Psoas muscle (tissue), 8 donors: Measurements from ENCODE around the gene ZBTB42. TPM values are rescaled to one million over a fixed set of nuclear protein-coding genes. Genes with fewer than 3 reads are reported as not detected.
A peak's percentile ranks its signal among the peaks of the same experiment; 100 is the strongest.

Experiments used
- ATAC-seq, 4 donors: fragments of 200-7000 bp; cut with Tn5 transposase; one replicate each; pipeline ENCODE4 v1.9.1; 2020; ENCODE audit warnings: moderate library complexity in 3 of 4, mild to moderate bottlenecking in 2 of 4
- DNase-seq, 2 donors: peaks; one replicate each; pipeline ENCODE4 v3.0.0-alpha.2; 2020
- H3K27ac ChIP-seq: fragments of 200-600 bp; one replicate; pipeline ENCODE4 v1.8.0; 2022
- H3K27me3 ChIP-seq, 3 donors: fragments of 200-600 bp in 1 of 3; one replicate each; pipeline versions ENCODE4 v1.6.1 to v1.8.0; 2013 to 2022; ENCODE audit warnings: low read length in 2 of 3, mild to moderate bottlenecking in 2 of 3, moderate library complexity in 1 of 3; ENCODE audit not compliant: insufficient read depth in 3 of 3
- H3K36me3 ChIP-seq, 2 donors: fragments of 200-600 bp in 1 of 2; one replicate each; pipeline versions ENCODE4 v1.6.1 to v1.8.0; 2013 to 2022; ENCODE audit warnings: low read depth in 1 of 2, mild to moderate bottlenecking in 1 of 2, moderate library complexity in 1 of 2; ENCODE audit not compliant: insufficient read depth in 1 of 2
- H3K4me1 ChIP-seq: fragments of 200-600 bp; one replicate; pipeline ENCODE4 v1.8.0; 2022
- H3K4me3 ChIP-seq: fragments of 200-600 bp; one replicate; pipeline ENCODE4 v1.8.0; 2022; ENCODE audit warnings: mild to moderate bottlenecking
- H3K9me3 ChIP-seq: fragments of 200-600 bp; one replicate; pipeline ENCODE4 v1.8.0; 2022
- CTCF ChIP-seq: fragments of 200-600 bp; IDR thresholded peaks from one replicate; pipeline ENCODE4 v1.8.0; 2022; ENCODE audit warnings: antibody characterized with exemption
- WGBS, 3 donors: extraction: QIAGEN DNeasy Blood & Tissue Kit; methylation state at CpG; one replicate each; pipeline versions ENCODE4 v1.1.6 to v1.1.7; 2013; 5-methylcytosine and 5-hydroxymethylcytosine counted together
- intact Hi-C, 2 donors: fragments of 100-400 bp; cut with DNase I; formaldehyde crosslinking; loops; one replicate each; pipeline versions ENCODE4 v1.11.0 to v1.14.2; 2022
- polyA plus RNA-seq, 3 donors: library from polyadenylated mRNA; stranded (reverse); fragments of 200-250 nt; gene quantifications; one replicate each; pipeline ENCODE4 v1.2.3, GENCODE V29; 2013
- total RNA-seq, 4 donors: library from RNA; stranded (reverse); fragmentation: NEBNext Ultra II Directional in 2 of 4; extraction: Animal tissue kit (Norgen Biotek cat#: 25700) in 2 of 4; gene quantifications; one replicate each; pipeline versions ENCODE4 v1.2.1 to v1.2.4, GENCODE V29; 2021 to 2023
- donor health status: healthy with polysubstance abuse.
- donor health status: DM: no; HTN: no; CAD: no; lungs with moderate emphysema.
- donor health status: Bipolar disorder and iron deficiency.
- donor health status: healthy.
- donor health status: DM: yes; HTN: yes; CAD: no.
- donor health status: DM: no; HTN: no; CAD: no.
- donor health status: DM: no; HTN: no; CAD: no.
- donor health status: DM: yes; HTN: yes; CAD: no.

The ZBTB42 gene
- total and polyA plus RNA-seq, 7 donors: 4.2 to 7.4 (median 6.2) TPM

- 20 to 27% (median 26%) methylated on average over 15 of the region's 15 CpGs for WGBS, 3 donors
- intact Hi-C loops: no loop called here
- peak overlapping the region; percentile 70 for H3K4me3 ChIP-seq
- H3K27ac ChIP-seq: peak overlapping the region; percentile 65
- peaks cover 0 to 28% of the 10 kb centered on the region in 2 donors for H3K36me3 ChIP-seq
- H3K27me3 ChIP-seq: no peaks in the 10 kb centered on the region
- DNase-seq: peak in 1 of 2 donors; percentile 59
- H3K4me1 ChIP-seq: peaks cover 30% of the 10 kb centered on the region
- peak in 3 of 4 donors; percentile 5 to 48 (median 25) for ATAC-seq
- TF ChIP-seq CTCF: no peak
- no peaks in the 10 kb centered on the region for H3K9me3 ChIP-seq
Observed at GRCh38 chr14:104794099-104794498, 6.8 kb upstream of the ZBTB42 start.

GRCh38 chr14:104794631-104794992 lies 6.3 kb upstream of the ZBTB42 start:
- peaks cover 0 to 23% of the 10 kb centered on the region in 2 donors for H3K36me3 ChIP-seq
- H3K4me1 ChIP-seq: peaks cover 30% of the 10 kb centered on the region
- ATAC-seq (peak in 3 of 4 donors; percentile 19 to 44 (median 25)), DNase-seq (no peak)
- no peaks in the 10 kb centered on the region for H3K27me3 ChIP-seq
- intact Hi-C loops: no loop called here
- H3K9me3 ChIP-seq: no peaks in the 10 kb centered on the region
- TF ChIP-seq CTCF: no peak
- WGBS, 3 donors: 7 to 8% (median 7%) methylated on average over 15 to 16 of the region's 16 CpGs
- peak overlapping the region; percentile 70 for H3K4me3 ChIP-seq
- H3K27ac ChIP-seq: peak overlapping the region; percentile 65

- Histone ChIP-seq H3K4me3 (peak within 1 kb of the TSS; percentile 72), H3K9me3 (no peaks in the 10 kb centered on the region), H3K27ac (peak within 1 kb of the TSS; percentile 89), H3K36me3 (peaks cover 0 to 17% of the 10 kb centered on the region in 2 donors), H3K27me3 (no peaks in the 10 kb centered on the region), H3K4me1 (peaks cover 30% of the 10 kb centered on the region)
- ATAC-seq (no peak), DNase-seq (no peak)
- intact Hi-C loops: loop anchor here in 1 of 2 donors (5.0 kb wide), 1 partner anchor 38 kb away; no protein-coding TSS in a partner anchor
- 0 to 1% (median 1%) methylated on average over 40 to 123 of the region's 124 CpGs for WGBS, 3 donors
- no peak for TF ChIP-seq CTCF
Observed at GRCh38 chr14:104794993-104795780, 5.7 kb upstream of the ZBTB42 start, which contains the start of gene AKT1. Gene AKT1 (minus strand): TSS chr14:104795748. CDS start chr14:104792643, 3,105 bp downstream.

- peak; percentile 70 to 75 for DNase-seq
- Histone ChIP-seq H3K9me3 (no peaks in the 10 kb centered on the region), H3K27ac (peak overlapping the region; percentile 89), H3K27me3 (no peaks in the 10 kb centered on the region), H3K4me1 (peaks cover 30% of the 10 kb centered on the region), H3K36me3 (peaks cover 0 to 8% of the 10 kb centered on the region in 2 donors), H3K4me3 (peak overlapping the region; percentile 72)
- peak; percentile 49 to 61 (median 54) for ATAC-seq
- intact Hi-C loops: loop anchor here in 1 of 2 donors (5.0 kb wide), 1 partner anchor 39 kb away; no protein-coding TSS in a partner anchor
- no peak for TF ChIP-seq CTCF
- 11 to 21% (median 17%) methylated on average over 31 to 55 of the region's 55 CpGs for WGBS, 3 donors
Observed at GRCh38 chr14:104795781-104796686, 4.9 kb upstream of the ZBTB42 start.
